ENCODE data around the gene FYB2. TPM values are rescaled to one million over a fixed set of nuclear protein-coding genes. Genes with fewer than 3 reads are reported as not detected.

FYB2 gene
- polyA plus RNA-seq, 4 donors = 0.77 to 1.4 (median 1.2) TPM

GRCh38 chr1:56726706-56727105 lies 92.5 kb downstream of the FYB2 start:
- DNase-seq (ENCODE audit: low read depth in 4 of 4, low spot score in 3 of 4) = no peak

DNA sequence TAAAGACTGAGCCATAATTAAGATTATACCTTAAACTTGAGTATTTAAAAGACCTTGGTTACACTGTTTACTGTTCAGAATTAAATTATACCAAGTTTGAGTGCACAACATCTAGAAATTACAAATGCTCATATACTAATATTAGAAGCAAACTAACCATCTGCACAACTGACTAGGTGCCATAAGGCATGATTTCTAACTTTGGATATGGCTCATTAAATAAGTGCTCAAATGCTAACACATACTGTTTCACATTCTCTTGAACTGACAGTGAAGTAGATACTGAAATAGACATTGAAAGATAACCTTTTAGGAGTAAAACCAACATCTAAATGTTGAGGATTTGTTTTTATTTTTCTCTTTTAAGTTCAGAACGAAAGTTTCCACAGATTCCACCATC lies 100.0 kb downstream of the FYB2 start:
- DNase-seq (ENCODE audit: low read depth in 4 of 4, low spot score in 3 of 4) = no peak

GRCh38 chr1:56715156-56715555 lies 104.0 kb downstream of the FYB2 start:
- DNase-seq (ENCODE audit: low read depth in 4 of 4, low spot score in 3 of 4) = no peak

- no peak for DNase-seq (ENCODE audit: low read depth in 4 of 4, low spot score in 3 of 4)
Observed at GRCh38 chr1:56713112-56713511, 106.1 kb downstream of the FYB2 start.

GRCh38 chr1:56712150-56712549 lies 107.1 kb downstream of the FYB2 start:
- DNase-seq (ENCODE audit: low read depth in 4 of 4, low spot score in 3 of 4) = no peak

DNA sequence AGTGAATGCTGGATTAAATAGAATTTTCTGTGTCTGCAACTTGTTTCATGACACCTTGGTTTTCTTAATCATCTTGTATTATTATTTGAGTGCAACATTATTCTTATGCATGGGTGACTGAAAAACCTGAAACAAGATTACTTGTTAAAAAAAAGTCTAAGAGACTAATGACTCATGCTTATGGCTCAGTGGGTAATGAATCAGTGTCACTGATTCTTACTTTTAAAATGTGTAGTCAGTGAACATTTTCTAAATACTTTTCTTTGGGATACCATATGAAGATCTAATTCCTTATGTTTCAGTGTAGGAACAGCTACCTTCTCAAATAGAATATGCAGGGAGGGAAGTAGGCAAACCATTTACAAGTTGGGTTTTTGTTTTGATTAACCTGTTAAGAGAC lies 108.6 kb downstream of the FYB2 start:
- no peak for DNase-seq (ENCODE audit: low read depth in 4 of 4, low spot score in 3 of 4)

DNA sequence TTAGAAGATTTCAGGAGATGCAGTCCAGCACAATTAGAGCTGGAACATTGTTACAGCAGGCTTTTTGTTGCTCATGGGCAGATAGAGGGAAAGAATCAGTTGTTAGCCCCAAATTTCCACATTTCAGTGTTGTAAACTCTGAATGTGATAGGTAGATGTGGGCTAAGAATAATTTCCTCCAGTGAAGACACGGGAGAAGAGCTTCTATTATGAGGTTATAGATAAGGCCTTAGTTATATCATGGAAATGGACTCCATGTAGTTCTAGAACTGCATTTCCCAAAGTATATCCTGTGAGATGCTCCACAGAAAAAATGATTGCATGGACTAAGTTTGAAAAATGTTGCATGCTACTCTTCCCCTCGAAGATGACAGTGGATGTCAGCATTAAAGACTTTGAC lies 109.2 kb downstream of the FYB2 start:
- no peak for DNase-seq (ENCODE audit: low read depth in 4 of 4, low spot score in 3 of 4)

GRCh38 chr1:56709269-56709880 lies 109.8 kb downstream of the FYB2 start:
- DNase-seq (ENCODE audit: low read depth in 4 of 4, low spot score in 3 of 4) = peak; percentile 25 to 33 (median 32)

- DNase-seq (ENCODE audit: low read depth in 4 of 4, low spot score in 3 of 4) = no peak
Observed at GRCh38 chr1:56707379-56707778, 111.8 kb downstream of the FYB2 start.

DNA sequence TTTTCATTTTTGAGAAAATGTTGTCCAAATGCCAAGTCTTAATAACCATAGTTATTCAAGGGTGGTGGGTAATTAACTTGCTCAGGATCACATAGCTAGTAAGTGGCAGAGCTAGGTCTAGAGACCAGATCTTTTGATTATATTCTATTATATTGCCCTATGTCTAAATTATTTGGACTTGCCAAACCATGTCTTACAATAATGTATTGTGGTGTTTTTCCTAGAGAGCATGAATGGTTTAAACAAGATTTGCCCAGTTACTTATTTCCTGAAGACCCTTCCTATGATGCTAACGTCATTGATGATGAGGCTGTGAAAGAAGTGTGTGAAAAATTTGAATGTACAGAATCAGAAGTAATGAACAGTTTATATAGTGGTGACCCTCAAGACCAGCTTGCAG lies 115.5 kb downstream of the FYB2 start:
- no peak for DNase-seq (ENCODE audit: low read depth in 4 of 4, low spot score in 3 of 4)

DNA sequence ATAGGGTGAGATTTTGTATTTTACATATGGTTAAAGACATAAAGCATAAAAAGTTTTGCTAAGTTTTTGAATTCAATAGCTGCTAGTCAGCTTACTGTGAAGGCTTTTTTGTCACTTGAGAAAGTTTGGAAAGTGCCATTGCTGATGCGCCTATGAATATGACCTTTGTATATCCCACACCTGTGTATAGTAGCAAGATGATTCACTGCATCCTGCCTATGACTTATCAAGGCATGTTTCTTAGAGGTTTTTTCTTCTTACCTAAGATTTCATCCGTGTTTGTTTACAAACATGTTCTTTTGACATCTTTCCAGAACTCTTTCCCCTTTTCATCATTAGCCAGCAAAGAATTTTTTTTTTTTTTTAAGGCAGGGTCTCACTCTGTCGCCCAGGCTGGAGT lies 122.5 kb downstream of the FYB2 start:
- DNase-seq (ENCODE audit: low read depth in 4 of 4, low spot score in 3 of 4) = no peak

DNA sequence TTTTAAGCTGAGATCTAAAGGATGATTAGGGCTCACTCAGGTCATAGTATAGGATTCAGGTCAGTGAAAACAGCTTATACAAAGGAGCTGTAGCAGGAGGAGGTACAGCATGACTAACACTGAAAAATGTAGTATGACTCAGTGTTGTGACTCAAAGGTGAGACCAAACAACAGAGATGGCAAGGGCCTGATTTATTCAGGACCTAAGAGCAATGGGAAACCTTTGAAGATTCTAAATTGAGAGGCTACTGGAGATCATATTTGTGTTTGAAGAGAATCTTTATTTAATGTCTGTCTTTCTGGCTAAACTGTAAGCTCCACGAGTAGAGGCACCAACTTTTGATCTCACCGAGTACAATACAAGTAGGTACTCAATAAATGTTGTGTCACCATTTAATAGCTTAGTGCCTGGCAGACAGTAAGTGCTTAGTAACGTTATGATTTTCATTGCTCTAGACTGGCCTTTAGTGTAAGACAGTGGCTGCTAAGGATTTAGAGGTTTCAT lies 130.6 kb downstream of the FYB2 start:
- no peak for DNase-seq (ENCODE audit: low read depth in 4 of 4, low spot score in 3 of 4)

- DNase-seq (ENCODE audit: low read depth in 4 of 4, low spot score in 3 of 4) = no peak
Observed at GRCh38 chr1:56686169-56686568, 133.0 kb downstream of the FYB2 start.

- DNase-seq (ENCODE audit: low read depth in 4 of 4, low spot score in 3 of 4) = no peak
Observed at GRCh38 chr1:56683569-56683968, 135.6 kb downstream of the FYB2 start.

- DNase-seq (ENCODE audit: low read depth in 4 of 4, low spot score in 3 of 4) = no peak
Observed at GRCh38 chr1:56676571-56677035, 142.6 kb downstream of the FYB2 start.

- DNase-seq (ENCODE audit: low read depth in 4 of 4, low spot score in 3 of 4) = no peak
Observed at GRCh38 chr1:56675763-56676162, 143.4 kb downstream of the FYB2 start.

DNA sequence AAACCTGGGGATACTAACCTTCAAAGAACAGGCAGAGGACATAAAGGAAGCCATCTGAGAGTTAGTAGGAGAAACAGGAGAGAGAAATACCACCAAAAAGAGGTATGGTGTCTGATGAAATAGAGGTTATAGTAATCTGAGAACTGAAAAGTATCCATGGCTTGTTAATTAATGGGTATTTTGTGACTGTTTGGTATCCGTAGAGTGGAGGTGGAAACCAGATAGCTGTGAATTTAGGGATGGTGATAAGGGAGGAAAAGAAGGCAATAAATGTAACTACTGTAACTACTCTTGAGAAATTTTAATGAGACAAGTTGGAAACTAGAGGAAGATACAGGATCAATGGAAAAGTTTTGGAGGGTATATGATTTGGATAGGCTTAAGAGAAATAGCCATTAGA lies 146.6 kb downstream of the FYB2 start:
- DNase-seq (ENCODE audit: low read depth in 4 of 4, low spot score in 3 of 4) = no peak

DNA sequence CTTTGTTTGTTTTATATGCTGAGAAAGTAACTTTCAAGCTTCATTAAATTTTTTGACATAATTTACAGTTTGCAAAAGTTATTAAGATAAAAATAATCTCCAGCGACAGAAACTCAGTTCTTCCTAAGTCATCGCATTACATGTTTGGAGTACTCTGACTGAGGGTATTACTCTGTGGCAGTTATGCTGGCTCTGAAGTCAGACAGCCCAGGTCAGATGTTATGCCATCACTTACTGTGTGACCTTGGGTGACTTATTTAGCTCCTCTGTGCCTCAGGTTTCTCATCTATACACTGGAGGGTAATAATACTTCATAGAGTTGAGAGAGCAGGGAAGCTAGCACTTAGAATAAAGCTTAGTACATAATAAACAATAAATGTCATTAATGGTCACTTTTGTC lies 147.7 kb downstream of the FYB2 start:
- no peak for DNase-seq (ENCODE audit: low read depth in 4 of 4, low spot score in 3 of 4)

DNA sequence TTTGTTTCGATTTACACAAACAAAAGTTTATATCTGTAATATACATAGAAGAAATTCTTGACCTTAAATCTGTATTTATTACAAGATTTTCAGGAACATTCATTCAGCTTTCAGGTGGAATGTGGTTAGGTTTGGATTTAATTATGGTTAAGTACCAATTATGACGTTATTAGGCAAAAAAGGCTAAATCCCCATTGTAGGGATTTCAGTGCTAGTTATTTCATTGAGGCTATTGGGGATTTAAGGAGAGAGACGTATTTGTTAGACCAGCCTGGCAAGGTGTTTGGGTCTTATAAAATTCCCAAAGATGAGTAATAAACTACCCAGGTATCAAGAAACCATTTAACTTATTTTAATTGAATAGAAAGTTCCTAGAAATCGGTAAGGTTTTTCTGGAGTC lies 148.1 kb downstream of the FYB2 start:
- no peak for DNase-seq (ENCODE audit: low read depth in 4 of 4, low spot score in 3 of 4)

DNA sequence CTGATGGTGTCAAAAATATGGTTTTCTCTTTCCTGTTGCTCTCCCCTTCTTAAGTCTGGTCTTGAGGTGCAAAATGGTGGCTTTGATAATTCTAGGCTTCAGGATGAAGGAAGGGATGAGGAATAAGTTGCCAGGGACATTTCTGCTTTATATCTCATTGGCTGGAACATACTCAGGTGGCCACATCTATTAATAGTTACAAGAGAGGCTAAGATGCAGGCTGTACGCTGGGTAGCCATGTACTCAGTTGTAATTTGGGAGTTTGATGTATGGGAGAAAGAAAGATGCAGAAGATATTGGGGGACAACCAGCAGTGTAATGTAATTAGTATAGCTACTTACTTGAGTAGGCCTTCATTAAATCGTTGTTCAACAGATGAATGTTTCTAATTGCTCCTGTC lies 148.9 kb downstream of the FYB2 start:
- no peak for DNase-seq (ENCODE audit: low read depth in 4 of 4, low spot score in 3 of 4)
